Left ventricle myocardium inferior (tissue), 1 donor: ENCODE measurements around the gene MTFR1L. TPM values are rescaled to one million over a fixed set of nuclear protein-coding genes. Genes with fewer than 3 reads are reported as not detected.

Source experiments
- DNase-seq: peaks from one replicate; pipeline ENCODE4 v3.0.0-alpha.2; 2020
- H3K27ac ChIP-seq: fragments of 200-600 bp; replicated peaks from 2 replicates; pipeline ENCODE4 v1.8.0; 2021
- H3K27me3 ChIP-seq: fragments of 200-600 bp; 2 replicates; pipeline ENCODE4 v1.8.0; 2021; ENCODE audit warnings: low read depth
- H3K36me3 ChIP-seq: fragments of 200-600 bp; 2 replicates; pipeline ENCODE4 v1.8.0; 2021
- H3K4me1 ChIP-seq: fragments of 200-600 bp; 2 replicates; pipeline ENCODE4 v1.8.0; 2021
- H3K4me3 ChIP-seq: fragments of 200-600 bp; 2 replicates; pipeline ENCODE4 v1.8.0; 2021; ENCODE audit warnings: mild to moderate bottlenecking, moderate library complexity
- H3K9me3 ChIP-seq: fragments of 200-600 bp; replicated peaks from 2 replicates; pipeline ENCODE4 v1.8.0; 2021
- CTCF ChIP-seq: fragments of 200-600 bp; IDR thresholded peaks from 2 replicates; pipeline ENCODE4 v1.8.0; 2021; ENCODE audit warnings: antibody characterized with exemption, mild to moderate bottlenecking, borderline replicate concordance
- intact Hi-C: fragments of 100-400 bp; cut with micrococcal nuclease; formaldehyde crosslinking; loops from one replicate; pipeline ENCODE4 v1.11.0; 2022
- total RNA-seq: library from RNA; stranded (reverse); fragmentation: NEBNext Ultra II Directional; extraction: Animal tissue kit (Norgen Biotek cat#: 25700); gene quantifications from one replicate; pipeline ENCODE4 v1.2.1, GENCODE V29; 2021
- donor health status: DM: no; HTN: yes; CAD: no; lungs with severe emphysema.

Gene MTFR1L
- total RNA-seq, 1 donor from 2014 or later: 252 TPM

- Histone ChIP-seq H3K4me3 (no peak overlapping the region), H3K4me1 (peaks cover 14% of the 10 kb centered on the region), H3K27me3 (no peaks in the 10 kb centered on the region), H3K27ac (no peak overlapping the region), H3K9me3 (no peaks in the 10 kb centered on the region), H3K36me3 (no peaks in the 10 kb centered on the region)
- no peak for DNase-seq
- intact Hi-C loops: no loop called here
- no peak for TF ChIP-seq CTCF
Observed at GRCh38 chr1:25864434-25864833, 44.7 kb downstream of the MTFR1L start.

GRCh38 chr1:25866288-25866687, 46.5 kb downstream of the MTFR1L start:
- intact Hi-C loops: no loop called here
- H3K9me3 ChIP-seq: no peaks in the 10 kb centered on the region
- DNase-seq: no peak
- H3K27ac ChIP-seq: no peak overlapping the region
- no peak overlapping the region for H3K4me3 ChIP-seq
- no peaks in the 10 kb centered on the region for H3K27me3 ChIP-seq
- peaks cover 5% of the 10 kb centered on the region for H3K4me1 ChIP-seq
- TF ChIP-seq CTCF: no peak
- H3K36me3 ChIP-seq: no peaks in the 10 kb centered on the region

- H3K4me3 ChIP-seq: no peak overlapping the region
- H3K27me3 ChIP-seq: no peaks in the 10 kb centered on the region
- no peaks in the 10 kb centered on the region for H3K36me3 ChIP-seq
- H3K4me1 ChIP-seq: peaks cover 16% of the 10 kb centered on the region
- intact Hi-C loops: no loop called here
- no peaks in the 10 kb centered on the region for H3K9me3 ChIP-seq
- no peak for TF ChIP-seq CTCF
- H3K27ac ChIP-seq: no peak overlapping the region
- no peak for DNase-seq
Observed at GRCh38 chr1:25867210-25867991, 47.6 kb downstream of the MTFR1L start.

GRCh38 chr1:25869909-25870606, 50.3 kb downstream of the MTFR1L start:
- intact Hi-C loops: no loop called here
- no peak overlapping the region for H3K27ac ChIP-seq

GRCh38 chr1:25870614-25871013, 50.9 kb downstream of the MTFR1L start:
- Histone ChIP-seq H3K27ac (no peak overlapping the region), H3K36me3 (no peaks in the 10 kb centered on the region), H3K27me3 (no peaks in the 10 kb centered on the region), H3K9me3 (no peaks in the 10 kb centered on the region), H3K4me3 (no peak overlapping the region), H3K4me1 (peaks cover 30% of the 10 kb centered on the region)
- TF ChIP-seq CTCF: no peak
- intact Hi-C loops: no loop called here
- no peak for DNase-seq

More at GRCh38 chr1:25869909-25870606, 50.3 kb downstream of the MTFR1L start:
- DNase-seq: no peak
- peaks cover 26% of the 10 kb centered on the region for H3K4me1 ChIP-seq
- H3K4me3 ChIP-seq: no peak overlapping the region
- no peak for TF ChIP-seq CTCF
- no peaks in the 10 kb centered on the region for H3K27me3 ChIP-seq
- no peaks in the 10 kb centered on the region for H3K36me3 ChIP-seq
- no peaks in the 10 kb centered on the region for H3K9me3 ChIP-seq
